Right ventricle myocardium inferior (tissue), 1 donor: ENCODE data around the gene TRIM4. TPM values are rescaled to one million over a fixed set of nuclear protein-coding genes. Genes with fewer than 3 reads are reported as not detected.

Experiments
- ATAC-seq: fragments of 200-7000 bp; cut with Tn5 transposase; one replicate; pipeline ENCODE4 v1.9.1; 2020; ENCODE audit warnings: mild to moderate bottlenecking, moderate library complexity
- DNase-seq: peaks from one replicate; pipeline ENCODE4 v3.0.0; 2021; ENCODE audit errors: missing footprints
- intact Hi-C: fragments of 100-400 bp; cut with DNase I; formaldehyde crosslinking; loops from one replicate; pipeline ENCODE4 v1.11.0; 2022
- total RNA-seq: library from RNA; stranded (reverse); fragmentation: NEBNext Ultra II Directional; extraction: Animal tissue kit (Norgen Biotek cat#: 25700); gene quantifications from one replicate; pipeline ENCODE4 v1.2.1, GENCODE V29; 2021
- donor health status: DM: no; HTN: yes; CAD: no; lungs with severe emphysema.

Gene TRIM4
- total RNA-seq, 1 donor from 2014 or later = 6.2 TPM

DNA sequence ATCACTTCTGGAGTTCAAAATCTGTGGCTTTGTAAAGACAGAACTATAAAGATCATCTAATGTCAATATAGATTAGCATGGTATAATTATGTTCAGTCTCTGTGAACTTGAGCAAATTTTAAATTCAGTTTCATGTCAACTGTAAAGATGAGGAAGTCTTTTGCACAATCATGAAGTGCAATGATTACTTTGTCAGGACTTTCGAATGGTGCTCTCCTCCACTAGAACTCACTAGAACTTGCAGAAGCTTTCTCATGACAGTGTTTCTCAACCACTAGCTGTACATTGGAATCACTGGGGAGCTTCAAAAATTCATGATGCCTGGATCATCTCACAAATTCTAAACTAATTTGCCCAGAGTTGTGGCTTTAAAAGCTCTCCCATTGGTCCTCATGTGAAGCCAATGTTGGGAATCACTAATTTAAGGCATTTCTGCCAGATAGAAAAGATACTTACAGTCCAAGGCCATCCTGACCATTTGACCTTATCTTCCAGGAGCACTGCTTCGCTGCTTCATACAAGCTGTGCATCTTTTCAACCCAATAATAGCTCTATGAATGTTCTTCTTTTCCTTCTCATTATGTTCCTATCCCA, 55.4 kb downstream of the TRIM4 start:
- ATAC-seq = no peak
- intact Hi-C loops = no loop called here
- DNase-seq = no peak

DNA sequence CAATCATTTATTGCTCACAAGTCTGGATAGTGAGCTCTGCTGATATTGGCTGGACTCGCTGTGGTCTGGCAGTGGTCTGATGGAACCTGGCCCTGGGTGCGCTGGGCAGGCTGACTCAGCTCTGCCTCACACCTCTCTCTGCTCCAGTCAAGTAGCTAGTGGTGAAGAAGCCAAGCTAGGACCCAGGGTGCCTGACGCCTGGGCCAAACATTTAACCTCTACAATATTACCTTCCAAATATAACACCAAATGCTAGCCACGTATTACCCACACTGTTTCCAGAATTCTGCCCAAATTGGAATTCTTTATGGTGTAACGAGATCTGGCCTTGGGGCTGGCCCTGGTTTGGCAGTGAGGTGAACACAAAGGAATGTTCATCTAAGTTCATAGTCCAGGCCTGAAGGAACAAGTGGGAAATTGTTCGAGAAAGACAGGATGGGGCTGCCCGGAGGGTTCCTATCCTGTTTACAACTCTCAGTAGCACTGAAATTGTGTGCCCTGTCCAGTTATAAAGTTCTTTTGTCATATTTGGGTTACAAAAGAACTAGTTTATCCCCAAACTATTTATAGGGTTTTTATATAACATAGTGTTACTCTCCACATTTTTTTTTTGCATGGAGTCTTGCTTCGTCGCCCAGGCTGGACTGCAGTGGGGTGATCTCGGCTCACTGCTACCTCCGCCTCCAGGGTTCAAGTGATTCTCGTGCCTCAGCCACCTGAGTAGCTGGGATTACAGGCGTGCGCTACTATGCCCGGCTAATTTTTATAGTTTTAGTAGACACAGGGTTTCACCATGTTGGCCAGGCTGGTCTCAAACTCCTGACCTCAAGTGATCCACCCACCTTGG, 58.8 kb downstream of the TRIM4 start:
- peak; percentile 64 for ATAC-seq
- no peak for DNase-seq
- intact Hi-C loops = no loop called here

DNA sequence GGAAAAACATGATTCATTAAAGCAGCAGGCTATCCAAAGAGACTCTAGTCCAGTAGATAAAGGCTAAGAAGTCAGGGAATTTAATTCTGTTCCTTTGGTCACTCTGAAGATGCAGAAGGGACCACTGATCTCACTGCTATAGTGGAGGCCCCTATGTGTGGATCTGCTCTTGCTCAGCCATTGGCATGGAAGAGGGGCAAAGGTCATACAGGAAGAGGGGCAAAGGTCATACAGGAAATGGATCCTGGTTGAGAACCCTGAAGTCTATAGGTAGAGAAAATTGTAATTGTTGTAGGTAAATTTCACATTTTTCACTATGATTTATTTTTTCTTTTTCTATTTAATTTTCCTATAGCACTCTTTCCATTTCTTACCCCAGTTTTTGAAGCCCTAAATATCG, 64.1 kb downstream of the TRIM4 start:
- ATAC-seq (no peak), DNase-seq (no peak)
- intact Hi-C loops = no loop called here

DNA sequence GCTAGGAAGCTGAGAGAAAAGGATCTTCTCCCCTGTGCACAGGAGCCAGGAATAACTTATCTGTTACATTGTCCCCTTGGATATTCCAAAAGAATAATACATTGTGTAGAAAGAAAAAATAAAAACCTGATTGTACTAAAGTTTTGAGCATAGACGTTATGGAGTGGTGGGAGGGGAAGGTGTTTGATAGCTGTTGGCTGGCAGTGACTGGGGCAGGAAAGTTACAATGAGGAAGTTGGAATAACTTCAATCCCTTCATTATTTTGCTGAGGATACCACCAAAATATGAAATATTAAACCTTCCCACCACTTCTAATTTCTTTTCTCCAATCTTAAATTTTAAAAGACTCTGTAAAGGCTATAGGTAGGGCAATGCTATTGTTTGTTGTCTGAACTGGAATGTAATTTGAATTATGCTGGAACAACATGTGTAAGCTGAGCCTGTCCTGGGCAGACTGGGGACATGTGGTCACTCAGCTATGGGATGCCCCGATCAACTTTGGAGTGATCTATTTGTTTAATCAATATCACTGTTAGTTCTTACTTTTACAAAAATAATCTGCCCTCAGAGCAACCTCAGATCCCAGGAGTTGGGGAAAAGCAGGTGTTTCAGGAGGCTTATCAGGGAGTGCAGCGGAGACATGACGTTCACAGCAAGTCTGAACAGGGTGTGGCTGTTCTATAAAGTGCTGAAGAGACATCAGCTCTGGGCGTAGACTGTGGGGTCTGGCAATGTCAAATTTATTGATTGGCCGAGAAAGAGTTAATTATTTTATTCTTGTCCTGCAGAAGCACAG, 70.7 kb downstream of the TRIM4 start:
- no peak for ATAC-seq
- DNase-seq = no peak
- intact Hi-C loops = no loop called here

DNA sequence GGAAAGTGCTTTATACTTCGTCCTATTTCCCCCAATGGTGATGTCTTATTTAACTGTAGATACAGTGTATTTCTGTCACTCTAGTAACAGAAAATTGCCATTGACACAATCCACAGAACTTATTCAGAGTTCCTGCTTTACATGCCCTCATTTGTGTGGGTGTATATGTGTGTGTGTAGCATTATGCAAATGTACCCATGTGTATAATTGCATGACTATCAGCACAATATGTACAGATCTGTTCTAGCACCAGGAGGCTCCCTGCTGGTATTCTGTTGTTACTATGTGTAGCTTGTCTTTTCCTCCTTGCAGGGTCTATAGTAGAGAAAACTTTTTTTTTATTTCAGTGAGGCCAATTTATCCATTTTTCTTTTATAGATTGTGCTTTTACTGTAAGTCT, 75.0 kb downstream of the TRIM4 start:
- no peak for ATAC-seq
- DNase-seq = no peak
- intact Hi-C loops = no loop called here

DNA sequence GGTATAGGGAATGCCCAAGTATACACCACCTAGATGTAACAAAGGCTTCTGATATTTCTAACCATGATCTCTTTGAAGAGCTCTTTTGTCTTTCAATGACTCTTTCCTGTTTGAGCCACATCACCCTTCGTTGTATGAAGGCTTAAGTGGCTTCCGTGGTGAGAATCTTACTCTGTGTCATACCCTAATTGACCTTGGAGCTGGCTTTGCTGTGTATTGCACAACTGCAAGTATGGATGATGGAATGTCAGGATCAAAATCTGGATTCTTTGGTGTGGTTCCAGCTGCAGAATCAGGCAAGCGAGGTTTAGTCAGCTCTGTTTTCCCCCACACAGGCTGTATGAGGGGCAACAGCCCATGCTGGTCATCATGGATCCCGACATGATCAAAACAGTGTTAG, 75.5 kb downstream of the TRIM4 start:
- ATAC-seq (no peak), DNase-seq (no peak)
- intact Hi-C loops = no loop called here

DNA sequence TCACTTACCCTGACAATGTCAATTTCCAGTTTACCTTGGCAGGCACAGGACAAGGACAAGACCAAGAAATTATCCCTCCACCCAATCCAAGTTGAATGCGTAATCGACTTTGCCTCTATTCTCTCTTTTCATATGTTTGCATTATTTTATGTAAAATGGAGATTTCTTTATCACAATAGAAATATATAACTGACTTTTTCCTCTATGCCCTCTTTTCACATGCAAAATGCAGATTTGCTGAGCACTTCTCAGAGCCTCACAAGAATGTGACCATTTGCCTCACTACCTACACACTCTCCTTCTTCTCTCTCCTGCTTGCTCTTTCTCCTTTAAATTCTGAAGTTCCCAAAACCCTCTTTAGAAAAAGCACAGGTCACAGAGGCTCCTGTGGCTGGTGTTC, 76.4 kb downstream of the TRIM4 start:
- ATAC-seq = no peak
- intact Hi-C loops = no loop called here
- DNase-seq = no peak

Other genes with a start within 250 kb of the TRIM4 start
- not detected for gene CYP3A5, start 239.5 kb downstream of the TRIM4 start, total RNA-seq
- not detected for gene CYP3A7, start 184.3 kb downstream of the TRIM4 start, total RNA-seq
- not detected for gene CYP3A4, start 135.3 kb downstream of the TRIM4 start, total RNA-seq
- gene CYP3A43, start 91.5 kb downstream of the TRIM4 start, total RNA-seq = not detected
- not detected for gene OR2AE1, start 42.5 kb downstream of the TRIM4 start, total RNA-seq
- 0.30 TPM for gene GJC3, start 10.1 kb upstream of the TRIM4 start, total RNA-seq
- gene AZGP1, start 56.5 kb upstream of the TRIM4 start, total RNA-seq = 94.1 TPM
- 36.1 TPM for gene ZKSCAN1, start 96.1 kb upstream of the TRIM4 start, total RNA-seq
- 9.4 TPM for gene ZSCAN21, start 130.2 kb upstream of the TRIM4 start, total RNA-seq
- 14.6 TPM for gene ZNF3, start 162.2 kb upstream of the TRIM4 start, total RNA-seq
- 117 TPM for gene COPS6, start 169.4 kb upstream of the TRIM4 start, total RNA-seq
- 25.4 TPM for gene MCM7, start 181.9 kb upstream of the TRIM4 start, total RNA-seq
- gene AP4M1, start 182.1 kb upstream of the TRIM4 start, total RNA-seq = 10.1 TPM
- 29.3 TPM for gene TAF6, start 199.8 kb upstream of the TRIM4 start, total RNA-seq
- gene CNPY4, start 200.1 kb upstream of the TRIM4 start, total RNA-seq = 10.6 TPM
- 2.1 TPM for gene MBLAC1, start 207.4 kb upstream of the TRIM4 start, total RNA-seq
- 99.4 TPM for gene LAMTOR4, start 229.4 kb upstream of the TRIM4 start, total RNA-seq
- gene TRAPPC14, start 239.2 kb upstream of the TRIM4 start, total RNA-seq = 7.1 TPM
- 3.1 TPM for gene GAL3ST4, start 249.1 kb upstream of the TRIM4 start, total RNA-seq